DMS53 (cell line): ENCODE results near the gene ARL15.
"Not testable (repeated sequence)": the region's sequence is repeated elsewhere in the genome, so short reads cannot be mapped to it uniquely, and the experiment has no call there.

ENCODE experiments used
- DNase-seq: peaks from one replicate; lab custom pipeline; 2025; lab: John Stamatoyannopoulos, UW

Gene ARL15

DNA sequence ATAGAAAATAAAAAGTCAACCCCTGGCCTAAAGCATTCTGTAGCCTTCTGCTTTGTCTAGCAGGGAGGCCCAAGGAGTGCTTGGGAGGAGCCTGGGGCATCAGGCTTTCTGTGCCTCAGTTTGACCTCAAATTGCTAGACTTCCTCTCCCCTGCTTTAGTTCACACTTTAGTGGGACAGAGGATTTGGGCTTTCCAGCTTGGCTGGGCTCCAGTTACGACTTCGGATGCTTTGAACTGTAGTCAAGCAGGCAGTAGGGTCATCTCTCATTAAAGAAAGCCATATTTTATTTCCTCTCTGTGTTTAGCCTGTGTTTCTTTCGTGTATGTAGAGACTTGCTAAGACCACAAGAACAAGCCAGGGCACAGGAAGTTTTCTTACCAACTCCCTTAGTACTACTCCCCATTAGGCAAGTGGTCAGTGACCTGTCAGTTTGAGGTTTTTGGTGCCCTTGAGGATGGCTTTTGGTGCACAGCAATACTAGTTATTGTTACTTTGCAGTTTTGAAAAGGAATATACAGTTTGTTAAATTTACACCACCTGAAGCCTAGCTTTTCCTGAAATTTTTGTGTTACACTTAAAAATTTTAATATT lies 415.2 kb downstream of the ARL15 start:
- no peak for DNase-seq

DNA sequence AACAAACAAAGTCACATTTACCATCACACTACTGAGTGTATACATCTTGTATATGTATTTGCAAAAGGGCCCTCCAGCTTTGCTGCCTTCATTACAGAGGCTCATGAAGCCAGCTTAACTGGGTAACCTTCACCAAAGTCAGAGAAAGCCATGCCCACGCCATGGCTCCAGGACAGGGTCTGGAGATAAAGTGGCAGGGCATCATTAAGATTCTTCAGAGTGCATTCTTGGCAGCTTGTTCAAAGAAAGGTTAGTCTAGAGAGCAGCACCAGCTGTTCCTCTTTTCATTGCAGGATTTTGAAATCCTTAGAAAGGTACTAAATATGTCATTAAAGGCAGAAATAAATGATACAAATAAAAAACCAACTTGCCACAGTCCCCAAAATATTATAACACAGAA lies 416.7 kb downstream of the ARL15 start:
- no peak for DNase-seq

DNA sequence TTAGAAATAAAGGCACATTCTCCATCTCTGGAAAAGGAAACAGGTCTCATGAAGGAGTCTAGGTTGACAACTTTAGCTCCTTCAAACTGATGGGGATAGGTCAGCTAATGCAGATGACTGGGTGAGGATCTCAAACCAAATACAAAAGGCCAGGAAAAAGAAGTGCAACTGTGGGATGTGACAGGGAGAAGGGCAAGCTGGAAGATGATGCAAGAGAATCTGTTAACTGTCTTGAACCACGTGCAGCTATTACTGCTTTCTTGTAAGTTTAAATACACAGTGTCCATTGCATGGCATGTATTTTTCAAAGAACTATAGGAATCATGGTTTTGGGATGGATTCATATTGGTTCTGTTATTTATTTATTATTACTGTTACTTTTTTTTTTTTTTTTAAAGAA lies 418.1 kb downstream of the ARL15 start:
- no peak for DNase-seq

DNA sequence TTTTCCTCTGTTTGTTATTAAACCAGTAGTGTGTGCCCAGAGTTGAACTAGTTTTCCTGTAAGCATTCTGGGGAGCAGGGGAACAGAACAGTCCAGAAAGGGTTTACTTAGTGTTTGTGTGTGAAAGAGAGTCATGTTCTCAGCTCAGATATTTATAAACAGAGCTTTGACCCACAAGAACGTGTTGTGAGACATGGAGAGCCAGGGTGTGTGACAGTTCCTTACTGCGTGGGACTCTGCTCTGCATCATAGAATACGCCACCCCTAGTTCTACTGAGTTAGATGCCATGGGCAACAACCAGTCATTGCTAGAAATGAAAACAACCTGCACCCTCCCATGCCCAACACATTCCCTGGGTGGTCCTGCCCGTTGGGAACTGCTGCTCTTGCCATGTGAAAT lies 419.2 kb downstream of the ARL15 start:
- DNase-seq, result no peak

DNA sequence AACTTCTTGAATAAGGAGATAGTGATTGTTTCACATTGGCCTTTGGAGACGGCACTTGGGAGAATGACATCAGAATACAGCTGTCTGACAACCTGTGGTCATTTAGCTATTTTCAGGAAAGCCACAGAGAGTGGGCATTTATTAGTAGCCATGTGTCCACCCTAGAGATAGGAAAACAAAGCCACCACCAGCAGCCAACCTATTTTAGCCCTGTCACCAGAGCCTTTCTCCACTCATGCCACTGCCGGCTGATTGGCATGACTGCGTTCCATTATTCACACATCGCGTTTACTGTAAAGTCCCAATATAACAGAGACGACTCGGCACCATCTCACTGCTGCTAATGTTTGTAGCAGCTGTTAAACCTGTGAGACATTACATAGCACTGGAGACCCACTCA lies 419.9 kb downstream of the ARL15 start:
- no peak for DNase-seq

DNA sequence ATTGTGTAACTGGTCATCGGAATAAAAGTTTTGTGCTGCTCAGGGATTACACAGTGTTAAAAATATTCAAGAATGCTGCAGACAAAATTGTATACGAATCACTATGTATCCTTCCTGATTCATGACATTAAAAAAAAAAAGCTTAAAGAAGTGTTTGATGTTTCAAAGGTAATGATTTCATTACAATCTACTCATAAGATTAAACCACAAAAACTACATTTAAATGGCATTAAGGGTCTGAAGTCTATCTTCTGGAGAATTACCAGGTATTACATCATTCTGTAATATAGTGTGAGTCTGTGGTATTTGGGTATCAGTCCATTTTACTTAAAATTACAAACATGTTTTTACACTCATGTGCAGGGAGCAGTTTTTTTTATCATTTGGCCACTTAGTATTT lies 425.5 kb downstream of the ARL15 start:
- DNase-seq, result no peak

DNA sequence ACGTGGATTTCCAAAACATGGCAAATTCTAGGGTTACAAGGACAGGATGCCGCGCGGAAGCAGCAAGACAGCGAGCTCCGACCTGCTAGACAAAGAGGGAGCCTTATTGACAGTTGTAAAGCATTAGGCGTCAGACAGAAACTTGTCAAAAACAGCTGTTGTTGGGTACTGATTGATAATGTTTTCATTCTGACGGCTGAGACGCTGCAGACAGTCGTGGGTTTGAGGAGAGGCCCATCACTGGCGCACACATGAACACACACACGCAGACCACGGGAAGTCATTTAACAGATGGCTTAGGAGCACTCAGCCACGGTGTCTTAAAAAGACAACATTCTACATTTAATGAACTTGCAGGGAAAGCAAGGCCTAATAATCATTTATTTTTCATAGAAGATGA lies 426.0 kb downstream of the ARL15 start:
- no peak for DNase-seq

DNA sequence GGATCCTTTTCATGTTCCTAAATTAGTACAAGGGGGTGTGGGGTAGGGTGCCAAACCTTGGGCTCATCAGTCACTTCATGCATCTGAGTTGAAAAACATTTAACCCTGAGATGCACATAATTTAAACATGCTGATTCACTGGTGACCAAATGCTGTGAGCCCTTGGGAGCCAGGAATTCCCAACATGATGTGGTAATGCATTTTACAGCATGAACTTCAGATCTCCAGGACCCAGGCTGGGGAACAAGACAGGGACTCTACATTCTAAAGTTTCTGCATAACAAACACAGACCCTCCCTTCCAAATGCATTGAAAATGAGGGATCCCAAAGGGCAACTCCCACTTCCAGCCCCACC lies 427.7 kb downstream of the ARL15 start:
- no peak for DNase-seq

DNA sequence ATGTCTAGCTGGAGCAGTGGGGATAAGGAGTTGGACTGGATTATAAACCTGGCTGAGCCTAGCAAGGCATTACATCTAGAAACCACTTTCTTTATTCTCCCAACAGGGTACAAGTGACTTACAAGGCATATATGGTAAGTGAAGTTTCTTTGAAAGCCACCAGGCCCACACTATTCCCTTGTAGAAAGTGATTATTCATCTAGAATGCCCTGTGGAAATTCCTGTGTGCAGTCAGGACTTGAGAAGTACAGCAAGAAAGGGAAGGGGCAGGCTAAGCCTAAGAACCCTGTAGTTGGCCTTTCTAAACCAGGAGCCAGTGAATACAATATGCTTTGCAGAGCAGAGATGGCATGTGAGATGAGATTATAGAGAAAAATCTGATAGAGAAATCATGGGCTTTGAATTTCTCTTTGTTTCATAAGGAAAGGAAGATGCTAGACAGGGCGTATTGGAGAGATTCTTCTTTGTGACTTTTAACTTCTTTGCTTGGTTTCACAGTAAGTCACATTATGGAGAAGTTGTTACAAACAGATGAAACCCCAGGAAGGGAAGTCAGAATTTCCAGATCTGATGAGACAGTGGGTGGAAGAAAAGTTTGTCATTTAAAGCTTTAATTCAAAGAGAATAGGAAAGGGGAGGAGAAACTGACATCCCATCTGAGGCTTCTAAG lies 428.2 kb downstream of the ARL15 start:
- DNase-seq, result no peak

DNA sequence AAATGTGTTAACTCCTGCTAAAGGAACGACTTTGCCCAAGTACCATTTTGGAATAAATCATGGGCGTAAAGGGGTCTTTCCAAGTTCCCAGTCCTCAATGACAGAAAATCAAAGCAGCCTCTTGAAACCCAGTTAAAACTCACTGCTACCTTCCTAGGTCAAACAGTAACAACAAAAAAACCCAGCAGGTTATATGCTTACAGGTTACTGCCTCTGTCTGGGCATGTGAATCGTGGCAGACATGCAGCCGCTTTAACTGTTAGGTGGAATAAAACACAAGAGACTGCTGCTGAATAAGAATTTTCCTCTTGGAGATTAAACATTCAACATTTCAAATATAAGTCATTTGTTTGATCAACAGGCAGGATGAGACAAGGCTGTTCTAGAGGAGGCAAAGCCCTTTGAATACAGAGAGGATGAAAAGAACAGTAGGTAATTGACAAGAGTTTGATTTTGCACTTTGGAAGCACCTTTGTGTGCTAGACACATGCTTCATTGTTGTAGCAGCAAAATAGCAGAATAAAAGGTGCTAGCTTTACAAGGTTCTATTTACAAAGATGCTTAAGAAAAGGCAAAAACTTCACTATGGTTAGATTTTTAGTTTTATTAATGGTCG lies 430.6 kb downstream of the ARL15 start:
- DNase-seq, result no peak

DNA sequence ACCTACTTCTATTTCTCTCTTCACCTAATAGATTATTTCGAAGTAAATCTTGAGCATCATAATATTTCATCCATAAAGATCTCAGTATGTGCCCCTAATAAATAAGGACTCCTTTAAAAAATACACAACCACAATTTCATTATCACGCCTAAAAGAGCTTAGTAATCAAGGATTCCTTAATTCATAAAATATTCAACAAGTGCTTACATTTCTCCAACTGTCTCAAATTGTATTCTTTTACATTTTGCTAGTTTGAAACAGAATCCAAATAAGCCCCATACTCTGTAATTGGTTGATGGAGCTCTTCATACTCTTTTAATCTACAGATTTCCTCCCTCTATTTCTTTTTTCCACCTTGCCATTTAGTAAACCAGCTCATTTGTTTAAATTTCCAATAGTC lies 432.4 kb downstream of the ARL15 start:
- DNase-seq, result no peak

DNA sequence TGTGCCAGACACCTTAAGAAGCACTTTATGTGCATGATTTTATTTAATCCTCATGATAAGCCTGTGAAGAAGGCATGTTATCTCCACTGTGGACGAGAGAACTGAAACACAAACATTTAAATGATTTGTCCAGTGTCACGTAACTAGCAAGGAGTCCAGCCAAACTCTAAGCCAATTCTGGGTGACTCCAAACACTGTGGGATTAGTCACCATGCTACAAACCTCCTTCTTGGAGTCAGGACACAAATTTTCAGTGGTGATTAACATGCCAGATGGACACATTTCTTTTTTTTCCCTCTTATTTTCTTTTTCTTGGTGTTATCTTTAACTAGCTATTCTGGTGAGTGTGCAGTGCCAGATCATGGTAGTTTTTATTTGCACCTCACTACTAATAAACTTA lies 433.1 kb downstream of the ARL15 start:
- no peak for DNase-seq

DNA sequence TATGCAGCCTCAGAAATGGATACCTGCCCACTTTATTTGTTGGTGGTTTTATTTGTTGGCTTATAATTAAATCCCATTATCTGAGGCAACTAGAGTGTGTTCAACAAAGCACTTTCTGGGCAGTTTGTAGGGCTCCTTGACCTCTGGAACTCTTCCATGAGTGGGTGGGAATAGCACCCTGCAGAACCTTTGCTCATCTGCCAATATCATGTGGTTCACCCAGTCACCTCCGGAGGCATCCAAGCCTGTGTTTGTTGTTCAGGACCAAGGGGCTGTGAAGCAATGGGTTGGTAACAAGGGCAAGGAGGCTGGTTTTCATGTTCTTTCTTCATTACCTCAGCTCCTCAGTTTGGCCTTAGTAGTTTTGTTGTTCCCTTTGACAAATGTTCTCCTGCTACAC lies 436.0 kb downstream of the ARL15 start:
- DNase-seq, result peak; percentile 39

DNA sequence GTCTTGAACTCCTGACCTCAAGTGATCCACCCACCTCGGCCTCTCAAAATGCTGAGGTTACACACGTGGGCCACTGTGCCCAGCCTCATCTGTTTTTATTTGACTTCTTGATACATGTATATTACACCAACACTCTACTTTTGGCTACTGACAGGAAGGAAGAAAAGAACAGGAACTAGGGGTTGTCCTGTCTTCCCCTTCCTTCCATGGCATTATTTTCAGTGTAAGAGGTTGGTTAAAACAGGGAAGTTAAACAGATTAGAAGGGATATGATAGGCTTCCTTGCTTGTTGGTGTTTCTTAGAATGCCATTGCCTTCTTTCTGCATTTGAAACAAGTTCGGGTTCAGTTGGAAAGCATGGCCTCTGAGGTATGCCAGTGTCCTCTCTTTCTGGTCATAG lies 437.1 kb downstream of the ARL15 start:
- DNase-seq, result no peak

DNA sequence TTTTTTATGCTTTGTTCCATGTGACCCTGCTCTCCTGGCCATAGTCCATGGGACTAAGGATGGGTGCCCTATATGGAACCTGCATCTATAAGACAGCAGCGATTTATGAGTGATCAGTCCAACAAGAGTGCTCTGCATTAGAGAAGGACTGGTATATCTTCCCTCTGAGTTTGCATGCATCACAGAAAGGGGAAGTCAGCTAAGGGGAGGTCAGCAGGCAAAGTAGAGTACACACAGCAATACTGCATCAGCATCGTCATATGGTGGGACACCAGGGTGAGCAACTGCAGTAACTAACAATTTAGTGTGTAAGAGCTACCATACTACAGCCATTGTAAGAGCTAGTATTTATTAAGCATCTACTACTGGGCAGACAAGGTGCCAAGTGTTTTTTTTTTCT lies 438.6 kb downstream of the ARL15 start:
- DNase-seq, result no peak

DNA sequence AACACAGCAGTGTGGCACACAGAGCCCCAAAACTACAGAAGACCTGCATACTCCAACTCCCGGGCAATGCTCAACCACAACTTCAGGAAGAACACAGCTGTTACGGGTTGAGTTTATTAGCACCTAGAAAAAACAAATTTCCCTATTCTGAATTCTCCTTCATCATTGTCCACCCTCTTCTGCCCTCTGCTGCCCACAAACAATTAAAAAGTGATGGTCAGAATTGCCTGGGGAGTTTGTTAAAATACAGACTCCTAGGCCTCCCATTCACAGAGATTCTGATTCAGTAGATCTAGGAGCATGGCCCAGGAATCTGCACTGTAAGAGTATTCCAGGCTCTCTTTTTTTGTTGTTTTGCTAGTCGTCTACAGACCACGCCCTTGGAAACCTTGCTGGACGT lies 439.3 kb downstream of the ARL15 start:
- DNase-seq, result peak; percentile 22

DNA sequence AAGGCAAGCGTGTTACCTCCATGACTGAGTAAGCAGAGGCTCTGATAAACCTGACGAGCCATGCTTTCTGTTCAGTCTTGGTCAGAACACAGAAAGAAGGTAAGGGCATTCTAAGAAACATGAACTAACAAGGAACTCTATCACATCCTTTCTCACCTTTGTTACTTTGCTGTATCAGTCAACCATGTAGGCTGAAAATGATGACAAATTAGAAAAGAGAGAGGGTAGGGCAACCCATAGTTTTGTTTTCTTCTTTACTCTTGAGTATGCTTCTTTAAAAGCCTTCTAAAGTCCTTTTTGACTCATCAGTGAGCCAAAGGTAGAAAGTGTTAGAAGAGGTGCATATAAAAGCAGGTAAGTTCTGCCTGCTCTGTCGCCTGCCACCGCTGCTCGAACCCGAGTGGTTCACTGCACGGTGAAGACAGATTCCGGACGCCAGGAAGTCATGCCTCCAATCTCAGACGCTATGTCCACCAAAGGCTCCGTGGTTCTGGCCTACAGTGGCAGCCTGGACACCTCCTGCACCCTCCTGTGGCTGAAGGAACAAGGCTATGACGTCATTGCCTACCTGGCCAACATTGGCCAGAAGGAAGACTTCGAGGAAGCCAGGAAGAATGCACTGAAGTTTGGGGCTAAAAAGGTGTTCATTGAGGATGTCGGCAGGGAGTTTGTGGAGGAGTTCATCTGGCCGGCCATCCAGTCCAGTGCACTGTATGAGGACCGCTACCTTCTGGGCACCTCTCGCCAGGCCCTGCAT lies 451.5 kb downstream of the ARL15 start:
- no peak for DNase-seq

DNA sequence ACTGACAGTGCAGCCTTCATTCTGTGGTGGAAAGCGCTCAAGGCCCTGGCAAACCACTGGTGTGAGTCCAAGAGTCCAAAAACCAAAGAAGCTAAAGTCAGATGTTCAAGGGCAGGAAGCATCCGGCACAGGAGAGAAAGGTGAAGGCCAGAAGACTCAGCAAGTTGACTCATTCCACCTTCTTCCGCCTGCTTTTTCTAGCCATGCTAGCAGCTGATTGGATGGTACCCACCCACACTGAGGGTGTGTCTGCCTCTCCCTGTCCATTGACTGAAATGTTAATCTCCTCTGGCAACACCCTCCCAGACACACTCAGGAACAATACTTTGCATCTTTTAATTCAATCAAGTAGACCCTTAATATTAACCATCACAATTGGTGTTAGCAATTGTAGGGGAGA lies 453.9 kb downstream of the ARL15 start:
- no peak for DNase-seq

DNA sequence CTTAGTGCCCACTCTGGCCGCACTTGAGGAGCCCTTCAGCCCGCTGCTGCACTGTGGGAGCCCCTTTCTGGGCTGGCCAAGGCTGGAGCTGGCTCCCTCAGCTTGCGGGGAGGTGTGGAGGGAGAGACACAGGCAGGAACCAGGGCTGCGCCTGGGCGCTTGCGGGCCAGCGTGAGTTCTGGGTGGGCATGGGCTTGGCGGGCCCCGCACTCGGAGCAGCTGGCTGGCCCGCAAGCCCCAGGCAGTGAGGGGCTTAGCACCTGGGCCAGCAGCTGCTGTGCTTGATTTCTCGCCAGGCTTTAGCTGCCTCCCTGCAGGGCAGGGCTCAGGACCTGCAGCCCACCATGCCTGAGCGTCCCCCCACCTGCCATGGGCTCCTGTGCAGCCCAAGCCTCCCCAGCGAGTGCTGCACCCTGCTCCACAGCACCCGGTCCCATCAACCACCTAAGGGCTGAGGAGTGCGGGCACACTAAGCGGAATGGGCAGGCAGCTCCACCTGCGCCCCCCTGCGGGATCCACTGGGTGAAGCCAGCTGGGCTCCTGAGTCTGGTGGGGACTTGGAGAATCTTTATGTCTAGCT lies 473.4 kb downstream of the ARL15 start:
- DNase-seq, result not testable (repeated sequence)

DNA sequence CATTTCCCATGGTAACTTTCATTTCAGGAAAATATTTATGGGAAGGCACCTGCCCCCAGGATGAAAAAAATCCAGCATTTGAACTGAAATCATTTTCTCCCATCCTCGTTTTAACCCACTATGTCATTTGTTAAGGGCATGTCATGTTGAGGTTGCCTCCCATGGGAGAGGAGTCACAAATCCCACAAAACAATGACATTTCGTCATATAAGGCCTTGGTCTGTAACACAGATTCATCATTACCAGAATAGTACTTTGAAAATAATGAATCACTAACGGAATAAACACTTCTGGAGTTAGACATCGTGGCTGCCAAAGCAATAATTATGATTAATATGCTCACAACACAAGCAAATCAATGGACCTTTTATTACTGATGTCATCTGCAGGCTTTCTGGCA lies 475.9 kb downstream of the ARL15 start:
- no peak for DNase-seq
